GM18498 (cell line): ENCODE measurements around the gene FGF10.
A peak's percentile ranks its signal among the peaks of the same experiment; 100 is the strongest.

Source experiments
- ATAC-seq: cut with Tn5 transposase; IDR thresholded peaks from one replicate; pipeline ENCODE4 v1.9.1; 2021; ENCODE audit warnings: mild to moderate bottlenecking, moderate library complexity; ENCODE audit not compliant: unreplicated experiment

FGF10 gene

GRCh38 chr5:44389090-44389822 lies at the start of gene FGF10:
TSS of gene FGF10 (minus strand) at chr5:44389420. CDS start at chr5:44388682, 738 bp downstream.
- ATAC-seq = no peak

- no peak for ATAC-seq
Observed at GRCh38 chr5:44426944-44427343, 37.7 kb upstream of the FGF10 start.

GRCh38 chr5:44412286-44412685 lies 23.1 kb upstream of the FGF10 start:
- ATAC-seq = no peak

GRCh38 chr5:44402084-44402483 lies 12.9 kb upstream of the FGF10 start:
- peak; percentile 61 for ATAC-seq

GRCh38 chr5:44401611-44402010 lies 12.4 kb upstream of the FGF10 start:
- ATAC-seq = no peak

- no peak for ATAC-seq
Observed at GRCh38 chr5:44398382-44398781, 9.2 kb upstream of the FGF10 start.

- ATAC-seq = no peak
Observed at GRCh38 chr5:44396312-44396711, 7.1 kb upstream of the FGF10 start.

- no peak for ATAC-seq
Observed at GRCh38 chr5:44390351-44390750, 1.1 kb upstream of the FGF10 start.

GRCh38 chr5:44389823-44390143 lies 563 bp upstream of the FGF10 start:
- no peak for ATAC-seq

GRCh38 chr5:44388321-44389089 lies 715 bp downstream of the FGF10 start:
- no peak for ATAC-seq

GRCh38 chr5:44387921-44388320 lies 1.3 kb downstream of the FGF10 start:
- no peak for ATAC-seq

GRCh38 chr5:44387406-44387805 lies 1.8 kb downstream of the FGF10 start:
- no peak for ATAC-seq

GRCh38 chr5:44385291-44385900 lies 3.8 kb downstream of the FGF10 start:
- no peak for ATAC-seq

- ATAC-seq = no peak
Observed at GRCh38 chr5:44384816-44385215, 4.4 kb downstream of the FGF10 start.

GRCh38 chr5:44382894-44383293 lies 6.3 kb downstream of the FGF10 start:
- no peak for ATAC-seq

- no peak for ATAC-seq
Observed at GRCh38 chr5:44377057-44377456, 12.2 kb downstream of the FGF10 start.

- no peak for ATAC-seq
Observed at GRCh38 chr5:44372028-44372427, 17.2 kb downstream of the FGF10 start.

- no peak for ATAC-seq
Observed at GRCh38 chr5:44367203-44367602, 22.0 kb downstream of the FGF10 start.

GRCh38 chr5:44365345-44365744 lies 23.9 kb downstream of the FGF10 start:
- ATAC-seq = no peak

GRCh38 chr5:44364097-44364496 lies 25.1 kb downstream of the FGF10 start:
- ATAC-seq = no peak

- ATAC-seq = no peak
Observed at GRCh38 chr5:44361342-44362001, 27.7 kb downstream of the FGF10 start.

- no peak for ATAC-seq
Observed at GRCh38 chr5:44360919-44361318, 28.3 kb downstream of the FGF10 start.
